ENCODE measurements around the gene NTRK1.

DNA sequence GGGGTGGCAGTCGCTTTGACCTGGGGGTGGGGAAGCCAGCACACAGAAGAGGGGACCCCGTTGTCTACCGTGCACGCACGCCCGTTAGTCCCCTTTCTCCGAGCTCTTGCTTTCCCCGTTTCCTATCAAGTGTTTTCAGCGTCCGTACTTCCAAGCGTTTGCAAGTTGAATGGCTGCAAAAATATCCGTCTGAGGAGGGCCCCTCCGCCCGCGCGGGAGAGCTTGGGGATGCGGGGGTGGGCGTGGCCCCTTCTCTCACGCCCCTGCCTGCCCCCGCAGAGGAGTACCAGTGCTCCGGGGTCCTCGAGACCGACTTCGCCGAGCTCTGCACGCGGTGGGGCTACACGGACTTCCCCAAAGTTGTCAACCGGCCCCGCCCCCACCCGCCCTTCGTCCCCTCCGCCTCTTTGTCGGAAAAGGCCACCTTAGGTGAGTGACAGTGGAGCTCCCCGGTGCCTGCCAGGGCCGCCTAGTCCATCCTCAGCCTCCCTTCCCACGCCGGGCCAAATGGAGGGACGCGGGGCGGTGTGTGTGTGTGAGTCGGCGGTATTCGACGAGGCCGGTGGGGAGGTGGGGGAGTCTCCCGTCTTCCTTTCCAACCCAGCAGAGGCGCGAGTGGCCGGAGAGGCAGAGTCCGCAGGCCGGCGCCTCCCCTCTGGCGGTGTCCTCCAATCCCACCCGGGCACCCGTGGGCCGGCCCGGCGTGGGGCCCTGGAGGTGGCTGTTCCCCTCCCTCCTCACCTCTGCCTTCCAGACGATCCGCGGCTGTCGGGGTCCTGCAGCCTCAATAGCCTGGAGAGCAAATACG is 63.2 kb downstream of the NTRK1 start:
- TF ChIP-seq, protein P1, sequence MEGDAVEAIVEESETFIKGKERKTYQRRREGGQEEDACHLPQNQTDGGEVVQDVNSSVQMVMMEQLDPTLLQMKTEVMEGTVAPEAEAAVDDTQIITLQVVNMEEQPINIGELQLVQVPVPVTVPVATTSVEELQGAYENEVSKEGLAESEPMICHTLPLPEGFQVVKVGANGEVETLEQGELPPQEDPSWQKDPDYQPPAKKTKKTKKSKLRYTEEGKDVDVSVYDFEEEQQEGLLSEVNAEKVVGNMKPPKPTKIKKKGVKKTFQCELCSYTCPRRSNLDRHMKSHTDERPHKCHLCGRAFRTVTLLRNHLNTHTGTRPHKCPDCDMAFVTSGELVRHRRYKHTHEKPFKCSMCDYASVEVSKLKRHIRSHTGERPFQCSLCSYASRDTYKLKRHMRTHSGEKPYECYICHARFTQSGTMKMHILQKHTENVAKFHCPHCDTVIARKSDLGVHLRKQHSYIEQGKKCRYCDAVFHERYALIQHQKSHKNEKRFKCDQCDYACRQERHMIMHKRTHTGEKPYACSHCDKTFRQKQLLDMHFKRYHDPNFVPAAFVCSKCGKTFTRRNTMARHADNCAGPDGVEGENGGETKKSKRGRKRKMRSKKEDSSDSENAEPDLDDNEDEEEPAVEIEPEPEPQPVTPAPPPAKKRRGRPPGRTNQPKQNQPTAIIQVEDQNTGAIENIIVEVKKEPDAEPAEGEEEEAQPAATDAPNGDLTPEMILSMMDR (IDR thresholded peaks at IDR 0.05) = no peak
- TF ChIP-seq POLR2A (IDR thresholded peaks at IDR 0.05) = no peak
